Measurements from ENCODE around the gene PIGB.
"Not testable (repeated sequence)": the region's sequence is repeated elsewhere in the genome, so short reads cannot be mapped to it uniquely, and the experiment has no call there.

Gene PIGB

DNA sequence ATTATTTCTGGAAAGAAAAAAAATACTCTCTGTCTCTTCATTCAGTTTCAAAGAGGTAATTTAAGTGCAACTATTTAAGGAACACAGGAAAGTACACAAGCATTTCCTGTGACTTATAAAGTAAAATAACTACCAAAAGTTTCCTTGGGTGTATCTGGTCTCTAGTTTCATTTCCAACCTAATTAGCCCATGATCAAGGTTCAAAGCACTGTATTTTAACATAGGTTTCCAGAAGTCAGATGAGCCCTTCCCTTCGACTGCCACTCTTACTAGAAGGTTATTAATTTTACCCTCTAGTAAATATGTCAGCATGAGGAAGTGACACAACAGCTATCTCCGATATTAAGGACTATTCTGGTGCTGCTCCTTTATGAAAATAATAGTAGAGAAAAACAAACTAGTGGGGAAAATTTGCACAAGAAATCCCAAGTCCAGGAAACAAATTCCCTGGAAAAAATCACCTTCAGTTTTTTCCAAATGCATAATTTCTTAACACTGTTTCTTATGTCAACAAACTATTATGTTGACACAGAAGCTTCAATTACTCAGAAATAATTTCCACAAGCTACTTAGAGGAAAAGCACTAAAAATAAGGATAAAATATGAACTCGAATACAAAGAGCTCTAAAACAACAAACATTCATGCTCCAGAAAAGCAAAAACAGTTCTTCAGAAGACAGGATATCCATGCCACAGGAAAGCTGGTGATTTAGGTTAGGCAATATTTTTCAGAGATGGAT is 53.8 kb downstream of the PIGB start:
- DNase-seq (ENCODE audit: low read depth in 2 of 3, low spot score in 2 of 3) = no peak

DNA sequence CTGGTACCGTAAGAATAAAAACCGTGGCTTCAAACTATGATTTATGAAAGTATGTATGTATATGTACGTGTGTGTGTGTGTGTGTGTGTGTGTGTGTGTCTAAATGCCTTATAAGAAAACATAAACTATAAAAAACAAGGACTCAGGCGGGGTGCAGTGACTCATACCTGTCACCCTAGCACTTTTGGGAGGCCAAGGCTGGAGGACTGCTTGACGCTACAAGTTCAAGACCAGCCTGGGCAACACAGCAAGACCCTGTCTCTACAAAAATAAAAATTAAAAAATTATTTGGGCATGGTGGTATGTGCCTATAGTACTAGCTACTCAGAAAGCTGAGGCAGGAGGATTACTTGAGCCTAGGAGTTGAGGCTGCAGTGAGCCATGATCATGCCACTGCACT is 60.1 kb downstream of the PIGB start:
- no peak for DNase-seq (ENCODE audit: low read depth in 2 of 3, low spot score in 2 of 3)

DNA sequence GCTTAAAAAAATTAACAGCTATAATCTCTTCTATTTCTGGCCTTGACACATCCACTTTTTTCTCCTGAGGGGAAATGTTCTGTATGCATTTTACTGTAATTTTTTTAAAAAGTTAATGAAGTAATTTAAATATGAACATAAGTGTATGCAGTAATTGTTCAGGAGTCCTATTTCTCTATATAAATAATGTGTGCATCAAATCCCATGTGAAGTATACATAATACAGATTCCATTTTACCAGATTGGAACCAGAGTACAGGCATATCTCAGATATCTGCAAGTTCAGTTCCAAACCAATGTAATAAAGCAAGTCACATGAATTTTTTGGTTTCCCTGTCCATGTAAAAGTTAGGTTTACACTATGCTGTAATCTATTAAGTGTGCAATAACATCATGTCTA is 62.6 kb downstream of the PIGB start:
- DNase-seq (ENCODE audit: low read depth in 2 of 3, low spot score in 2 of 3) = no peak

DNA sequence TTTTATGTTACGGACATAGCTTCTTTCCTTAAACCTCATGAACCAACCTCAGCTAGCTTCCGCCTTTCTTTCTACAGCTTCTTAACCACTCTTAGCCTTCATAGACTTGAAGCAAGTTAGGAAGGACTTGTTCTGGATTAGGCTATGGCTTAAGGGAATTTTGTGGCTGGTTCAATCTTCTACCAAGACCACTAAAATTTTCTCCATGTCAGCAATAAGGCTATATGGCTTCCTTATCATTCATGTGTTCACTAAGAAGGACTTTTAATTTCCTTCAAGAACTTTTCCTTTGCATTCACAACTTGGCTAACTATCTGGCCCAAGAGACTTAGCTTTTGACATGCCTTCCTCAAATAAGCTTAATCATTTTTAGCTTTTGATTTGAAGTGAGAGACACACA is 64.7 kb downstream of the PIGB start:
- DNase-seq (ENCODE audit: low read depth in 2 of 3, low spot score in 2 of 3) = no peak

DNA sequence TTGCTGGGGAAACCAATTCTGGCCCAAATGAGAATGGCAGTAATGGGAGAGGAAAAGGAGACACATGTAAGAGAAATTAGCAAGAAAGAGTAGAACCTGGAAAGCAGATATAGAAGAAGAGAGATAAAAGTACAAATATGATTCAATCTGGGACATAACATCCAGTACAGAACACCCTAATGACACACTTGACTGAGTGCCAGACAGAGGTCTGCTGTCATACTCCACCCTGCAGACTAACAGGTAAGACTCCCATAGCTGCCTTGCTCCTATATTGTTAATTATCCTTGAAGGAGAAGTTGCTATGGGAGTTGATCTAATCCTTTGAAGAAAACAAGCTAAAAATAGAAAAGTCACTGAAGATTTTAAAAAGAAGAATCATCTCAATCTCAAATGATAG is 68.0 kb downstream of the PIGB start:
- no peak for DNase-seq (ENCODE audit: low read depth in 2 of 3, low spot score in 2 of 3)

DNA sequence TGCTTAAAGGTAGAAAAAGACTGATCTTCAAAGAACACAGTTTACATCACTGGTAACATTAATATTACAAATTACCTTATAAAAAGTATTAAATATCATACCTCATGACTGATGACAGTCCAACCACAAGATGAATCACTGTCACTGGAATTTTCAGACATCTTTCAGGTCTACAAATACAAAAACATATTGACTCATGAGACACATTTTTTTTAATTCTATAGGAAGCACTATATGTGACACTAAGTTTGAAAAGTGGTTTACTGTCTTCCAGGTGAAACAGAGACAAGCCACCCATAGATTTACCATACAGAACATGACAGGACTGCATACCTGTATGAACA is 70.2 kb downstream of the PIGB start:
- DNase-seq (ENCODE audit: low read depth in 2 of 3, low spot score in 2 of 3) = no peak

DNA sequence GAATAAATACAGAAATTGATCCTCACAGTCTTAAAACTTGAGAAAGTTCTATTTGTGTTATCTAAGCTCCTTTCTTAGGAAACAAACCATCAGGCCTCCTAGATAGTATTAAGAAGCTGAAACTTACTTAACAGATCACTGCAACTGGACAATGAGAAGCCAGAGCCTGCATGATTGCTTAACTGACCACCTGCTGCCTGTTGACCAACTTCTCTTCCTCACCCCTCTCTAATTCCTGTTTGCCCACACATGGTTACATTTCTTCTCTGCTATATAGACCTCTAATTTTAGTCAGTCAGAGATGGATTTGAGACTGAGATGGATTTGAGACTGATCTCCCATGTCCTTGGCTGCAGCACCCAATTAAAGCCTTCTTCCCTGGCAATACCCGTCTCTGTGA is 75.7 kb downstream of the PIGB start:
- DNase-seq (ENCODE audit: low read depth in 2 of 3, low spot score in 2 of 3) = no peak

DNA sequence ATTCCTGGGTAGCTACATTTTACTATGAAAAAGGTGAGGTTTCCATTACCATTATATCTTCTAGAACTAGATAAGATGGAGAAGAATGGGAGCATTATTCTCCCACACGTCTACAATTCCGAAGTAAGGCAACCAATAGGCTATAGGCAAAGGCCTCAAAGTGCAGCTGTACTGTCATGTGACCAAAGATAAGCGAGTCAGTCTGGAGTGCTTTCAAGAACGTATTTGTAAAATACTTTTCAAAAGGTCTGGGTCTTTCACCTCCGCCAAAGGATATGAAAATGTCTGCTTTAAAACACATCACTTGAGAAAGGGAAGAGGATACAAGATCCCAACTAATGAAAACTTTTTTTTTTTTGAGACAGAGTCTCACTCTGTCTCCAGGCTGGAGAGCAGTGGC is 79.2 kb downstream of the PIGB start:
- DNase-seq (ENCODE audit: low read depth in 2 of 3, low spot score in 2 of 3) = no peak

DNA sequence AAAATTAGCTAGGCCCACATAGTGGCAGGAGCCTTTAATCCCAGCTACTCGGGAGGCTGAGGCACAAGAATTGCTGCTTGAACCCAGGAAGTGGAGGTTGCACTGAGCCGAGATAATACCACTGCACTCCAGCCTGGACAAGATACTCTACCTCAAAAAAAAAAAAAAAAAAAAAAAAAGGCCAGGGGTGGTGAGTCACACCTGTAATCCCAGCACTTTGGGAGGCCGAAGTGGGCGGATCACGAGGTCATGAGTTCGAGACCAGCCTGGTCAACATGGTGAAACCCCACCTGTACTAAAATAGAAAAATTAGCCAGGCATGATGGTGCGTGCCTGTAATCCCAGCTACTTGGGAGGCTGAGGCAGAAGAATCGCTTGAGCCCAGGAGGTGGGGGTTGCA is 81.0 kb downstream of the PIGB start:
- DNase-seq (ENCODE audit: low read depth in 2 of 3, low spot score in 2 of 3) = not testable (repeated sequence)

DNA sequence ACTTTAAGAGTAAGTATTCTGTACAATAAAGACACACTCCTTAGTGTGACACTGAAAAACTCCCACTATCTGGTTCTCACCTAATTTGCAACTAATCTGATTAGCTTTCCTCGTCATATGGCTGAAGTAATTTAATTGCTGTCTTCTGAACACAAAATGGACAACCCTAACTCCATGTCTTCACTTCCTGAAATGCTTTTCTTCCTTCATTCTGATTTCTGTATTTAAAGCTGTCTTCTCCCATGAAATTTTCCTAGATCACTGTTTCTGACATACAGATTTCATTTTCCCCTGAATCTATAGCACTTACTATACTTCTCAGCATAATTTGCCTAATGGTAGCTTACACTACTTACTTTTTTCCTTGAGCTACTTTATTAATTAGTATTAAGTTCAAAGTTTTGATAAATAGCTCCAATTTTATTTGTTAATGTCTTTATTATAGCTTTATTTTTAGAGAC is 82.8 kb downstream of the PIGB start:
- DNase-seq (ENCODE audit: low read depth in 2 of 3, low spot score in 2 of 3) = no peak

DNA sequence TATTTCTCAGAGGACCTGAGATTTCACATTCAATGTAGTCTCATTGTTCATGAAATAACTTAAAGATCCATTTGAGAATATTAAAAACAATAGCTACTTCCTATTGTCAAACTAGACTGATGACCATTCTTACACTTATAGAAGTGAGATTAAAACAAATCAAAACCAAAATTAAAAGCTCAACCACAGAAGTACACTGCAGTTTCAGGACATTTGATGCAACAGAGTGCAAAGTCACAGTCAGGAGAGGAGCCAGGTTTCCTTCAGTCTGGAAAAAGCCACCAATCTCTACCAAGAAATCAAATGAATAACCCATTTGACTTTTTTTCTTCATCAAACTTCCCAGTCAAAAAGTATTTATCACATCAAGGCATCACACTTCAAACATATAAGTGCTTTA is 83.7 kb downstream of the PIGB start:
- no peak for DNase-seq (ENCODE audit: low read depth in 2 of 3, low spot score in 2 of 3)

DNA sequence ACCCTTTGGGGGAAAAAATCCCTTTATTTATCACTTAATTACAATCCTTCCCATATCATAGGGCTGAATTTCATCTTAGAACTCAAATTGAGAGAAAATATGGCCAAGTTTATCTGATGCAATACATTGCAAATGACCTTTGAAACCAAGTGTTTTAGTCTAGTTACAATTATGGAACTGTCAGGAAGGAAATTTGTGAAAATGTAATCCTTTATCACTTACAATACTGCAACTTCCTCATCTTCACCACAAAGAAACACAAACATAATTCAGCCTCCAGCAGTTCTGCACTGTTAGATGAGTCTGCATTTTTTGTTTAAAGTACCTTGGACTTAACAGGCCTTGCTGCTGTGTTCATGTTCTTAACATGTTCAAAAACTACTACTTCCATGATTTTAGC is 84.5 kb downstream of the PIGB start:
- no peak for DNase-seq (ENCODE audit: low read depth in 2 of 3, low spot score in 2 of 3)

All from activated CD8-positive, alpha-beta memory T cell treated with anti-CD3 and anti-CD28 coated beads for 48 hours (primary cell).